Duodenal mucosa (tissue), 2 donors: Measurements from ENCODE around the gene SLC25A22.

Experiments used
- H3K27ac ChIP-seq: one replicate; pipeline ENCODE4 v1.7.0; 2013; ENCODE audit warnings: low read depth, low read length
- H3K27me3 ChIP-seq, 2 donors: one replicate each; pipeline ENCODE4 v1.7.0; 2013; ENCODE audit warnings: low read length in 2 of 2, control low read depth in 1 of 2; ENCODE audit not compliant: insufficient read depth in 2 of 2, control insufficient read depth in 1 of 2
- H3K36me3 ChIP-seq, 2 donors: one replicate each; pipeline ENCODE4 v1.7.0; 2013; ENCODE audit warnings: low read length in 2 of 2, control low read depth in 1 of 2; ENCODE audit not compliant: insufficient read depth in 2 of 2, control insufficient read depth in 1 of 2
- H3K4me1 ChIP-seq, 2 donors: one replicate each; pipeline ENCODE4 v1.7.0; 2013; ENCODE audit warnings: low read length in 2 of 2, control low read depth in 1 of 2; ENCODE audit not compliant: insufficient read depth in 2 of 2, control insufficient read depth in 1 of 2
- H3K4me3 ChIP-seq, 2 donors: one replicate each; pipeline ENCODE4 v1.7.0; 2013; ENCODE audit warnings: low read length in 2 of 2, low read depth in 1 of 2
- H3K9ac ChIP-seq, 2 donors: one replicate each; pipeline ENCODE4 v1.7.0; 2013; ENCODE audit warnings: low read length in 2 of 2, low read depth in 1 of 2
- H3K9me3 ChIP-seq, 2 donors: one replicate each; pipeline ENCODE4 v1.7.0; 2013; ENCODE audit warnings: low read length in 2 of 2, control low read depth in 1 of 2; ENCODE audit not compliant: control insufficient read depth in 1 of 2

Gene SLC25A22

DNA sequence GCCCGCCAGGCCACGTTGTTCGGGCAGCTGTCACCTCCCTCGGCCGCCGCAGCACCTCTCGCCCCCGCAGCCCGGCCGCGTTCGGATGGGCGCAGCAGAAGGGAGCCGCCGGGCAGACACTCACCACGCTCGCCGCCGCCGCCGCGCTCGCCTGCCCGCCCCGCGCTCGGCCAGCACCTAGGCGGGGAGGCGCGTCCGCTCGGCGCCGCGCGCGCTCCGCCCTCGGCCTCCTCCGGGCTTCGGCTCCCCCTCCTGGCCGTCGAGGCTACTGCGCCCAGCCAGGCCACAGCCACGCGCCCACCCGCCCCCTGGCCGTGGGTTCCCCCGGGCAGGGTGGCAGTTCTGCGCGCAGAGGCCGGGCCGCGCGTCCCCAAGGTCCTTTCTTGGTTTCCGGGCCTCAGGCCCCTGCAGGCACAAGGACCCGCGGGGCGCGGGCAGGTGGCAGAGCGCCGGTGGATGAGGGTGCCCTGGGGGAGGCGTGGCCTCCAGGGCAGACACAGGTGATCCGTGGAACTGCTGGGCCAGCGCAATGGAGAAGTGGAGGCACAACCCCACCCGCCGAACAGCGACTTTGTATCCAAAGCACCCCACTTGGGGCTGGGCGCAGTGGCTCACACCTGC is at the start of gene SLC25A22:
Gene SLC25A22, minus strand, starts transcription at position 189 of the 621 bp plus-strand sequence. CDS start 3,275 bp downstream, outside the sequence.
- no peaks in the 10 kb centered on the region for H3K9me3 ChIP-seq

GRCh38 chr11:847876-848275 is 49.8 kb upstream of the SLC25A22 start:
- Histone ChIP-seq H3K27ac (no peak overlapping the region), H3K36me3 (no peaks in the 10 kb centered on the region), H3K9me3 (no peaks in the 10 kb centered on the region), H3K4me1 (peaks cover 10 to 22% of the 10 kb centered on the region in 2 donors), H3K4me3 (no peak overlapping the region), H3K9ac (no peak overlapping the region), H3K27me3 (peaks cover 25 to 27% of the 10 kb centered on the region in 2 donors)

More for the DNA sequence above, at the start of gene SLC25A22:
- Histone ChIP-seq H3K4me3 (peak within 1 kb of the TSS; percentile 77 to 84), H3K9ac (peak within 1 kb of the TSS; percentile 63 to 93), H3K27ac (peak within 1 kb of the TSS; percentile 79), H3K36me3 (peaks cover 8 to 24% of the 10 kb centered on the region in 2 donors), H3K27me3 (no peaks in the 10 kb centered on the region), H3K4me1 (peaks cover 19 to 32% of the 10 kb centered on the region in 2 donors)

DNA sequence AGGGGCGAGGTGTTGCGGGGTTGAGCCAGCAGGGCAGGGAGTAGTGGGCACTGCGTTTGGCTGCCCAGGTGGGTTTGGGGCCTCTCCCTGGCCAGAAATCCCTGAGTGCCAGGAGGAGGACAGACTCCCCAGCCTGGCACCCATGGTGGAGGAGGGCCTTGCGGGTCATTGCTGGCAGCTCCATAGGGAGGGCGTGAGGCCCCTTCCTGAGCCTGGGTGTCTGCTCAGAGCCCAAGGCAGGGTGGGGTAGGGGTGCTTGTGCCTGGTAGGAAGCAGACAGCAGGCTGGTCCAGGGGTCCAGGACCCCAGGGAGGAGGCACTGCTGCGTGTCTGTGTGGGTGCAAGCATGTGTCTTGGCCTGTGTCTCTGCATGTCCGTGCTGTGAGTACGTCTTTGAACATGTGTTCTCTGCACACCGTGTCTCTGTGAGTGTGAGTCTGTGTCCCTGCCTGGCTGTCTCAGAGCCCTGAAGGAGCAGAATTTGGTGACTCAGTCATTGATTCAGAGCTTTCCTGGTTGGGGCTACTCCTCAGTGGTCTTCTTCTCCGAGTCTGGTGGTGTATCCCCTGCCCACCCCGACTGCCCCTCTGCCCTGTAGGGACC is 48.5 kb upstream of the SLC25A22 start:
- H3K9ac ChIP-seq, result no peak overlapping the region
- H3K27me3 ChIP-seq, result peaks cover 25 to 27% of the 10 kb centered on the region in 2 donors
- H3K9me3 ChIP-seq, result no peaks in the 10 kb centered on the region
- no peak overlapping the region for H3K4me3 ChIP-seq
- no peak overlapping the region for H3K27ac ChIP-seq
- H3K4me1 ChIP-seq, result peaks cover 10 to 22% of the 10 kb centered on the region in 2 donors
- no peaks in the 10 kb centered on the region for H3K36me3 ChIP-seq

DNA sequence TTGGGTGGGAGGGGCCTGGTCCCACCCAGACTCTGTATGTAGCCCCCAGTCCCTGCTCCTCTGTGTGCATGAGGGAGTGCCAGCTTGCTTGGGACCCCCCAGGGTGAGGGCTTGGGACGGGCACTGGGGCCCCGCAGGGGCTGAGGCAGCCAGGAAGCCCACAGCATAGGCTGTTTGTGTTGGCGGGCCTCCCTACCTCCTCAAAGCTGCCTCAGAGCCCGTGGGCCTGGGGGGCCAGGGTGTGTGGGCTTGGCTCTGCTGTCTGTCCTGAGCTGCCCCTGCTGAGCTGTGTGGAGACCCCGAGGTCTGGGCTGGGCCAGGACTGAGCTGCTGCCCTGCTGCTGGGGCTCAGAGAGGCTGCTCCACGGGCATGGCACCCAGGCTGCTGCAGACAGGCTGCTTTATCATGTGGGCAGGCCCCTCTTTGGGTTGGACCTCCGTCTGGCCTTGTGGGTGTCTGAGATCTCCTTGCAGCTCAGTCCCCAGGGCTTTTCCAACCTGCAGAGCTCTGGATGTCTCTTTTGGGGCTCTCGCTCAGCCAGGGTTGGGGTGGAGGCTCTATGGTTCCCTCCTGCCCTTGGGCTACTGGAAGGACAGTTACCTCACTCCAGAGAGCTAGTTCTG is 47.9 kb upstream of the SLC25A22 start:
- Histone ChIP-seq H3K4me3 (no peak overlapping the region), H3K36me3 (no peaks in the 10 kb centered on the region), H3K27ac (no peak overlapping the region), H3K4me1 (peaks cover 13 to 26% of the 10 kb centered on the region in 2 donors), H3K9me3 (no peaks in the 10 kb centered on the region), H3K9ac (no peak overlapping the region), H3K27me3 (peaks cover 22 to 26% of the 10 kb centered on the region in 2 donors)

GRCh38 chr11:844693-845644 is 46.9 kb upstream of the SLC25A22 start:
- Histone ChIP-seq H3K36me3 (peaks cover 0 to 7% of the 10 kb centered on the region in 2 donors), H3K27ac (no peak overlapping the region), H3K9ac (peak overlapping the region in 1 of 2 donors; percentile 16), H3K9me3 (no peaks in the 10 kb centered on the region), H3K27me3 (peaks cover 12 to 18% of the 10 kb centered on the region in 2 donors), H3K4me1 (peaks cover 22 to 36% of the 10 kb centered on the region in 2 donors), H3K4me3 (peak overlapping the region; percentile 17 to 32)

DNA sequence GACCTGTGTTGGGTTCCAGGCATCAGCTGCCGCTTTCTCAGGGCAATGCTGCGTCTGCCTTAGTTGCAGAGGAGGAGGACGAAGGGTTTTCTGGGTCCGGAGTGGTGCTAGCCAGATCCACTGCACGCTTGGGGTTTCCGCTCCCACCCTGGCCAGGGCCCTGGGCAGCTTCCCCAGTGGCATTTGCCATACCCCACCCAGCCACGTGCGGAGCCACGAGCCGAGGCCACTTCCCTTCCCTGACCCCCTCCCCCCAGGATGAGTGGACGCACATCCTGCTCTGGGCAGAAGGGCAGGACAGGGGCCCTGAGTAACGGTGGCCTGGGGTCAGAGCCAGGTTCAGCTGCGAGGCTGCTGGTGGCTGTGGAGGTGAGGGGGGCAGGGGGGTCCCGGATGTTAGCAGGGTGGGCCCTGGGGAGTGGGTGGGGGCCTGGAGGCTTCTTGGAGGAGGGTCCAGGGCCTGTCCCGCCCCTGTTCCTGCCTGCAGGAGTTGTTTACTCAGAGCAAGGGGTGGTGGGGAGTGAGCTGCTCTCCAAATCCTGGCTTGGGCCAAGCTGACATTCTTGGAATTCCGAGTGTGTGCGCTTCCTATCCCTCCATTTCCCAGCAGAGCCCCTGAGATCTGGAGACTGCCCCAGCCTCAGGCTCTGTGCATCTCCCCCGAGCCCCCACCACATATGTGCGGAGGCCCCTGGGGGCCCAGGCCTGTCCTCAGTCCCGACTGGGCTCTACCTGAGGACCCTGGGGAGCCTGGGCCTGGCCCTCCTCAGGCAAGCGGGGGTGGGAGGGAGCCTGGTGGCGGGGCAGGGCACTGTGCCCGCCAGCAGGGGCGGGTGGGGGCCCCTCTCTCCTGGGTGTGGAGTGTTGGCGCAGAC is 46.0 kb upstream of the SLC25A22 start:
- Histone ChIP-seq H3K9ac (peak overlapping the region in 1 of 2 donors; percentile 33), H3K27ac (peak overlapping the region; percentile 75), H3K4me3 (peak overlapping the region in 1 of 2 donors; percentile 91), H3K27me3 (peaks cover 11 to 16% of the 10 kb centered on the region in 2 donors), H3K4me1 (peaks cover 28 to 37% of the 10 kb centered on the region in 2 donors), H3K9me3 (no peaks in the 10 kb centered on the region), H3K36me3 (peaks cover 3 to 16% of the 10 kb centered on the region in 2 donors)

DNA sequence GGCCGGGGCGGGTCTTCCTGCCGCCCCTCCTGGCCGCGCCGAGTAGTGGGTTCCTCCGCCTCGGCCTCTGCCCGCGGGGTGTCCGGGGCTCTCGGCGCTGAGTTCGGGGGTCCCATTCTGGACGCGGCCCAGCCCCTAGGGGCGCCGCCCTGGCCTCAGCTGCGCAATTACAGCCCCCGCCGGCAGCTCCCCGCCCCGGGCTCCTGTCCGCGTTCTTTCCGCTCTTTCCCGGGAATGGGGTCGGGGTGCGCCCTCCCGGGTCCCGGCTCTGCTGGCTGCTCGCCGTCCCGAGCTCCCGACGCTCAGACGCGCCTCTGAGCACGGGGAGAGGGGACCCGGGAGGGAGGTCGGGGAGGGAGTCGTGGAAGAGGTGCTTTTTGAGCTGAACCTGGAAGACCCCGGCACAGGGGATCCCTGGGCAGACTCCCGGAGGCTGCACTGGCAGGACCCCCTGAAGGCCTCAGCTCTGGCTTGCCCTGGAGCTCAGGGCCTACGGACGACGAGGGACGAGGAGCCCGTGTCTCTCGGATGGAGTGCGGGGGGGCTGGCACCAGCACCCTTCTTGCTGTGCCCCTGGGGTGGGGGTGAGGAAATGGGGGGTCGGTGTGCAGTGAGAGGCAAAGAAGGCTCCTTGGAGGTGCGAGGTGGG is 45.1 kb upstream of the SLC25A22 start:
- peak overlapping the region; percentile 91 to 94 for H3K4me3 ChIP-seq
- H3K27ac ChIP-seq, result peak overlapping the region; percentile 75
- H3K9ac ChIP-seq, result peak overlapping the region in 1 of 2 donors; percentile 33
- peaks cover 30 to 36% of the 10 kb centered on the region in 2 donors for H3K4me1 ChIP-seq
- H3K9me3 ChIP-seq, result no peaks in the 10 kb centered on the region
- peaks cover 4 to 10% of the 10 kb centered on the region in 2 donors for H3K27me3 ChIP-seq
- peaks cover 10 to 23% of the 10 kb centered on the region in 2 donors for H3K36me3 ChIP-seq

GRCh38 chr11:842370-843002 is 44.4 kb upstream of the SLC25A22 start, which contains the start of the genes POLR2L and TSPAN4:
Gene POLR2L, minus strand, starts transcription at chr11:842529. Its CDS starts 21 bp downstream, at chr11:842508.
Gene TSPAN4, plus strand, starts transcription at chr11:842852. Its CDS starts 7,453 bp downstream, at chr11:850305.
- H3K4me1 ChIP-seq, result peaks cover 36 to 41% of the 10 kb centered on the region in 2 donors
- H3K4me3 ChIP-seq, result peak within 1 kb of the TSS; percentile 91 to 94
- H3K36me3 ChIP-seq, result peaks cover 10 to 29% of the 10 kb centered on the region in 2 donors
- peak within 1 kb of the TSS; percentile 66 to 68 for H3K9ac ChIP-seq
- peak within 1 kb of the TSS; percentile 91 for H3K27ac ChIP-seq
- H3K27me3 ChIP-seq, result peaks cover 0 to 7% of the 10 kb centered on the region in 2 donors
- no peaks in the 10 kb centered on the region for H3K9me3 ChIP-seq
